D721Med (cell line): ENCODE measurements around the gene ARFGAP1.

Experiments
- DNase-seq: peaks from one replicate; pipeline ENCODE4 v3.0.0; 2011; ENCODE audit warnings: low spot score; ENCODE audit not compliant: insufficient read length
- FAIRE-seq: peaks from 2 replicates; lab custom pipeline; 2011; peaks lifted over from hg19 to GRCh38; lab: Jason Lieb, UNC
- TF ChIP-seq, protein P1 (sequence below): IDR thresholded peaks from 2 replicates; pipeline ENCODE4 v1.5.1; 2012; ENCODE audit warnings: mild to moderate bottlenecking, control low read depth; ENCODE audit not compliant: insufficient read depth; ENCODE audit errors: missing control alignments

The ARFGAP1 gene

DNA sequence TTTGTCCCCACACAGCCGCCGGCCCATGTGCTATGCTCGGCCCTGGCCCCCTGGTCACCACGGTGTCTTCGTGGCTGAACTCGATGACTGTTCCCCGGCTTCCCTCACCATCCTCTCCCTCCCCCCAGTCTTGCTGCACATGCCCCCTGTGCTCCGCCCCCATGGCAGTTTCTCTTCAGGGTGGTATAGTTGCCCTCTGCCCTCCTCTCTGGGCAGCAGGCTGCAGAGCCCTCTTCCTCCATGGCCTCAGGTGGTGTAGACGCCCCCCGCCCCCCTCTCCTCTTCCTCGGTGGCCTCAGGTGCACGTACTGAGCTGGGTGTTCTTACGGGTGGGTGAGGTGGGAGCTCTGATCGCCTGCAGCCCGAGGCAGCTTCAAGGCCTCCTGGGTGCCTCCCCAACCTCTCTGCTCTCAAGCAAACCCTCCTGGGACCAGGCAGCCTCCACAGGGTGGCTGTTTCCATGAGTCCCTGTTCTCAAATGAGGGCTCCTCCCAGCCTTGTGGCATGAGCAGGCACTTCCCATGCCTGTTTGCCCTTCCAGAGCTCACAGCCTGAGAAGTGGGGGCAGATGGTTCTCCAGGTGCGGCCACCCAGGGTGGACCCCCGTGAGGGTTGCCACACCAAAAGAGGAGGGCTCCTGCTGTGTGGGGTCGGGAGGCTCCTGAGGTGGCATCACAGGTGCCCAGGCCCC is 45.1 kb downstream of the ARFGAP1 start:
- DNase-seq, result no peak
- FAIRE-seq, result no peak

DNA sequence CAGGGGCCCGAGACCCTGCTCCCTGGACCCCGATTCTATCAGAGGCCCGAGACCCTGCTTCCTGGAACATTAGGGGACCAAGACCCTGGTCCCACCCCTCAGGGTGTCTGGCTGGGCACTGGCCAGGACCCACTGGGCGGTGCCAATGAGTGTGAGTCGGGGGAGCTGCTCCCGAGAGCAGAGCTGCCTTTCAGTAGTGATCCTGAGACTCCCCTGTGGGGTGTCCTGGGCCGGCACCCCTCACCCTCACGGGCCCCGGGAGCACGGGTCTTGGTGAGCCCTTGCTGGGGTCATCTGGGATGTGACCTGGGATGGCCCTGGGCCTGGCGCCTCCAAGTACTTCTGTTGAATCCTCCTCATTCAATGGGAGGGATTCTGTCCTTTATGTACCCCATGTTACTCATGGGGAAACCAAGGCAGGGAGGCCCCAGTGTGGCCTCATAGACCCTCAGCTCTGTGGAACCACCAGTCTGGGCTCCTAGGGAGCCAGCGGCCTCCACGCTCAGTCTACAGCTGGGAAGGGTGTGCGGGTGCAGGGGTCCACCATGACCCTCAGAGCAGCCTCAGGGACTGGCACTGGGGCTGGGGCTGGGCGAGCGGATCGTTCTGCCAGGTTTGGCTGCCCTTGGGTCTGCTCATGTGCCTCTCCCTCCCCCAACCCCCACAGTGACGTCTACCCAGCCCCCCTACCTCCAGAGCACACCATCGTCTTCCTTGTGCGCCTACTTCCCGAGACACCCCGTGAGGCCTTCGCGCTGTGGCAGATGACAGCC is 46.0 kb downstream of the ARFGAP1 start:
- DNase-seq (no peak), FAIRE-seq (no peak)
- TF ChIP-seq, protein P1, sequence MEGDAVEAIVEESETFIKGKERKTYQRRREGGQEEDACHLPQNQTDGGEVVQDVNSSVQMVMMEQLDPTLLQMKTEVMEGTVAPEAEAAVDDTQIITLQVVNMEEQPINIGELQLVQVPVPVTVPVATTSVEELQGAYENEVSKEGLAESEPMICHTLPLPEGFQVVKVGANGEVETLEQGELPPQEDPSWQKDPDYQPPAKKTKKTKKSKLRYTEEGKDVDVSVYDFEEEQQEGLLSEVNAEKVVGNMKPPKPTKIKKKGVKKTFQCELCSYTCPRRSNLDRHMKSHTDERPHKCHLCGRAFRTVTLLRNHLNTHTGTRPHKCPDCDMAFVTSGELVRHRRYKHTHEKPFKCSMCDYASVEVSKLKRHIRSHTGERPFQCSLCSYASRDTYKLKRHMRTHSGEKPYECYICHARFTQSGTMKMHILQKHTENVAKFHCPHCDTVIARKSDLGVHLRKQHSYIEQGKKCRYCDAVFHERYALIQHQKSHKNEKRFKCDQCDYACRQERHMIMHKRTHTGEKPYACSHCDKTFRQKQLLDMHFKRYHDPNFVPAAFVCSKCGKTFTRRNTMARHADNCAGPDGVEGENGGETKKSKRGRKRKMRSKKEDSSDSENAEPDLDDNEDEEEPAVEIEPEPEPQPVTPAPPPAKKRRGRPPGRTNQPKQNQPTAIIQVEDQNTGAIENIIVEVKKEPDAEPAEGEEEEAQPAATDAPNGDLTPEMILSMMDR, result no peak

More for the DNA sequence above, 45.1 kb downstream of the ARFGAP1 start:
- TF ChIP-seq, protein P1, result no peak

DNA sequence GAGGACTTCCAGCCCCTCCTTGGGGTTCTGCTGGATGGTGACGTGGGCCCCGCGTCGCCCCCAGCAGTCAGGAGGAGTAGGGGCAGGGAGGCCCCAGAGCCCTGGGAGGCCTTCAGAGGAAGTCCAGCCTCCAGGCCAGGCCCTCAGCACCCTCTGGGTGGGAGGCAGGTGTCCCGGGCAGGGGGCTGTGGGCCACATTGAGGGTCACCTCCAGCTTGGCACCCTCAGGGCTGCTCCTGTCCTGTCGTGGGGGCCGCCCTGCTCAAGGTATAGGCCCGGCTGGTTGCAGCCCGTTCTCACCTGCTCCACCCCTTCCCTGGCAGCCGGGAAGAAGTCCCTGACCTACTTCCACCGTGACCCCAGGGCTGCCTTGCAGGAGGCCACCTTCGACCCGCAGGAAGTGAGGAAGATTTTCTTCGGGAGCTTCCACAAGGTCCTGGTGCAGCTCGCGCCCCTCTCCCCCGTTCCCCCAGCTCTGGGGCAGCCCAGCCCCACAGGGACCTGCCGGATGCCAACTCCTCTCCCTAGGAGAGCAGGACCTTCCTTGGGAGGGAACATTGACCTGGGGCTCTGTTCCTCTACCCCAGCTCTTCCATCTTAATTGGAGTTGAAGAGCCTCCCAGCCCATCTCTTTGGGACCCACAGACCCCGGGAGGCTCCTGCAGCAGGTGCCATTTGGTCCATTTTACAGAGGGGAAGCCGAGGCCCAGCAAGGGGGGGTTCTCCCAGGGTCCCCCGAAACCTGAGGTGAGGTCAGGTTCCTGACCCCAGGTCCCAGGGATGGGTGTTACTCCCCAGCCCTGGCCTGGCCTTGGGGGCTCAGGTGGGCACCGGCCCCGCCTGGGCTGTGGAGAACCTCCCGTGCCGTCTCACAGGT is 46.8 kb downstream of the ARFGAP1 start:
- FAIRE-seq (no peak), DNase-seq (no peak)
- TF ChIP-seq, protein P1, result no peak

DNA sequence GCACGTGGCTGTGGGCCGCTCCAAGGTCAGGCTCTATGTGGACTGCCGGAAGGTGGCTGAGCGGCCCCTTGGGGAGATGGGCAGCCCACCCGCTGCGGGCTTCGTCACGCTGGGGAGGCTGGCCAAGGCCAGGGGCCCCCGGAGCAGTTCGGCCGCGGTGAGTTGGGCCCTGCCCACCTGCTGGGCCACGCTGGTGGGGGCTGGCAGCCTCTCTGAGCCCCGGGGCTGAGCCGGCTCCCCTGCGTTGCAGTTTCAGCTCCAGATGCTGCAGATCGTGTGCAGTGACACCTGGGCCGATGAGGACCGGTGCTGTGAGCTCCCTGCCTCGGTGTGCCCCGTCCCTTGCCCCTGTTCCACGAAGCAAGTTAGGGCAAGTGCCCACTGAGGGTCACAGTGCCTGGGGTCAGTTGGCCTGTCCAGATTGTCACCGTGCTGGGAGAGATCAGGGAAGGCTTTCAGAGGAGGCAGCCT is 47.5 kb downstream of the ARFGAP1 start:
- TF ChIP-seq, protein P1, result no peak
- FAIRE-seq (no peak), DNase-seq (no peak)

DNA sequence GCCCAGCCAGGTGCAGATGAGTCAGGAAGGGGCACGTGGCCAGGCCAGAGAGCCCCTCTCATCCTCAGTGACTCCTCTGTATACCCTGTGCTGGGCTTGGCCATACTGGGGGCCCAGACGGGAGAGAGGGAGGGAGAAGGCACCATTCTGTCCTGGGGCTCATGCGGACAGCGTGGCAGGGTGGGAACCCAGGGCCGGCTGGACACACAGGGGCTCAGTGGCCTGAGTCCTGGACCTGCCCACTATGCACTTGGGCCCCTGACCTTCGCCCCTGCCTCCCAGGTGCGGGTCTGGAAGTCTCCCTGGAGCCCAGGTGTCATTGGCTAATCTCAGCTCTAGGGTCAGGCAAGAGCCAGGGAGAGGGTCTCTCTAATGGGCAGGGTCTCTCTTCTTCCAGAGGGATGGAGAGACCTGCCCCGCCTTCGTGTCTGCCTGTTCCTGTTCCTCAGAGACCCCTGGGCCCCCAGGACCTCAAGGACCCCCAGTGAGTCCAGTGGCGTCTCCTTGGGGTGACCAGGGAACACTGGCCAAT is 48.1 kb downstream of the ARFGAP1 start:
- DNase-seq, result no peak
- TF ChIP-seq, protein P1, result no peak
- no peak for FAIRE-seq

DNA sequence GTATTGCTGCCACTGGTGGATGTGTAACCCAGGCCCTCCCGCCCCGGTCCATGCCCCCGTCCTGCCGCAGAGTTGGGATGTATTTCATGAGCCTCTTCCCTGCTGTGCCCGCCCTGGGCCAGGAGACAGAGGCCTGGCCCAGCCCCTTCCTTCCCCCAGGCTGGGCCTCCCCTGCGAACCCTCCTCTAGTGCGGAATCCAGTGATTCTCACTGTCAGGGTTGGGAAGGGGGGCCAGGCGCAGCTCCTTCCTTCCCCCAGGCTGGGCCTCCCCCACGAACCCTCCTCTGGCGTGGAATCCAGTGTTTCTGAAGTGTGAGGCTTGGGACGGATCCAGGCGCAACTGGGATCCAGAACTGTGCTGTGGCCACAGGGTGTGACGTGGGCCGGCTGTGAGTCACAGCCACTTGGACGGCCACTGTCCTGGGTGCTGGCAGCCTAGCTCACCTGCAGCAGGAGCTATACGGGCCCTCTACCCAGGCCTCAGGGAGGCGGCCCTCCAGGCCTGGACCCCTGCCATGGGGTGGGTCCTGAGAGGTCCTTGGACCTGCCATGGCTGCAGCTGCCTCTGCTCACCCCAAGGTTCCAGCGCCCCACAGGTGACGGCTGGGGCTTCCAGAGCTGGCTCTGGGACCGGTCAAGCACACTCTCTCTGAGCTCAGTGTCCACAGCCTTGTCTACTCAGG is 48.7 kb downstream of the ARFGAP1 start:
- TF ChIP-seq, protein P1, result no peak
- no peak for FAIRE-seq
- no peak for DNase-seq
